HG02852 (cell line): ENCODE measurements around the gene COL4A6.

Experiments
- ATAC-seq: cut with Tn5 transposase; IDR thresholded peaks from one replicate; pipeline ENCODE4 v1.9.1; 2021; ENCODE audit warnings: mild to moderate bottlenecking, moderate library complexity; ENCODE audit not compliant: unreplicated experiment

The COL4A6 gene

GRCh38 chrX:108332281-108332680 lies 105.9 kb downstream of the COL4A6 start:
- no peak for ATAC-seq

- ATAC-seq, result no peak
These were observed 106.9 kb downstream of the COL4A6 start for GRCh38 chrX:108331126-108331909.

- ATAC-seq, result no peak
These were observed 114.5 kb downstream of the COL4A6 start for GRCh38 chrX:108323751-108324150.

- no peak for ATAC-seq
These were observed 116.0 kb downstream of the COL4A6 start for GRCh38 chrX:108322234-108322633.

- no peak for ATAC-seq
These were observed 121.8 kb downstream of the COL4A6 start for GRCh38 chrX:108316456-108316855.

GRCh38 chrX:108313669-108314068 lies 124.6 kb downstream of the COL4A6 start:
- ATAC-seq, result no peak

GRCh38 chrX:108312957-108313356 lies 125.3 kb downstream of the COL4A6 start:
- ATAC-seq, result no peak

GRCh38 chrX:108312011-108312410 lies 126.2 kb downstream of the COL4A6 start:
- no peak for ATAC-seq

GRCh38 chrX:108310506-108310905 lies 127.7 kb downstream of the COL4A6 start:
- no peak for ATAC-seq

- no peak for ATAC-seq
These were observed 129.1 kb downstream of the COL4A6 start for GRCh38 chrX:108309144-108309543.

GRCh38 chrX:108307132-108308085 lies 130.8 kb downstream of the COL4A6 start:
- ATAC-seq, result no peak

GRCh38 chrX:108306086-108306485 lies 132.1 kb downstream of the COL4A6 start:
- no peak for ATAC-seq

GRCh38 chrX:108304757-108305156 lies 133.5 kb downstream of the COL4A6 start:
- no peak for ATAC-seq

GRCh38 chrX:108304210-108304609 lies 134.0 kb downstream of the COL4A6 start:
- ATAC-seq, result no peak

GRCh38 chrX:108303682-108304081 lies 134.5 kb downstream of the COL4A6 start:
- ATAC-seq, result no peak

GRCh38 chrX:108299704-108300103 lies 138.5 kb downstream of the COL4A6 start:
- no peak for ATAC-seq

GRCh38 chrX:108299101-108299591 lies 139.1 kb downstream of the COL4A6 start:
- peak; percentile 67 for ATAC-seq

- ATAC-seq, result no peak
These were observed 140.0 kb downstream of the COL4A6 start for GRCh38 chrX:108298165-108298602.

- ATAC-seq, result no peak
These were observed 140.9 kb downstream of the COL4A6 start for GRCh38 chrX:108297290-108297689.

- no peak for ATAC-seq
These were observed 146.2 kb downstream of the COL4A6 start for GRCh38 chrX:108292053-108292452.

- no peak for ATAC-seq
These were observed 152.3 kb downstream of the COL4A6 start for GRCh38 chrX:108285918-108286317.

- no peak for ATAC-seq
These were observed 152.9 kb downstream of the COL4A6 start for GRCh38 chrX:108285356-108285755.
